ENCODE results near the gene P3H1. TPM values are rescaled to one million over a fixed set of nuclear protein-coding genes. Genes with fewer than 3 reads are reported as not detected.
"Not testable (repeated sequence)": the region's sequence is repeated elsewhere in the genome, so short reads cannot be mapped to it uniquely, and the experiment has no call there.

The P3H1 gene
- total RNA-seq, 2 experiments from 2014 or later: 39.7 to 41.5 TPM

DNA sequence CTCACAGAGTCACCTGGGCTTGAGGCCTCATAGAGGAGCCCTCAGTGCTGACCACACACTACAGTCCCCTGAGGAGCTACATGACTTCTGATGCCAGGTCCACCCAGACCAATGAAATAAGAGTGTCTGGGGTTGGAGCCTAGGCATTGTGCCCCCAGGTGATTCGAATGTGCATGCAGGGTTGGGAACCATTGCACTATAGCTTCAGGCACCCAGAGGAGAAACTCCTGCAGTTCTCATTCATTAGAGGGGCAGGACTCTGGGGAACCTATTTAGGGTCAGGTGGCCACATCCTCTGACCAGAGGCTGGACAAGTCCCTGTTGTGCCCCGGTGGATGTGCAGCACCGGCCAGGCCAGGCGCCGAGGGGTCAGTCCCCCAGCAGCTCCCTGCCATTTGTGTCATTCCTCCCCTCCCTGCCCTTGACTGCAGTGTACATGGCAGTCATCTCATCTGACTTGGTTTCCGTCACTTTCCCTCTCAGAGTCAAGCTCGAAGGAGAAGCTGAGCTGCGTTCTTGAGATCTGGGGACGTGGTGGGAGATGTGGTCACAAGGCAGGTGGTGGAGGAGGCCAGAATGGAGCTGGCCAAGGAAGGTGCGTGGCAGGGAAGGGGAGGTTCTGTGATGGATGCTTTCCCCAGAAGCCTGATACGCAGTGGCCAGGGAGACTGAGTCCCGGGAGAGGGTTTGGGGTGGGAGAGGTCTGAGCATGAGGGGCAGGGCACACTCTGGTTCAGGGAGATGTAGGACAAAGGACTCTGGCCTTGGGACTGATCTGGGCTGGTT lies 33.2 kb downstream of the P3H1 start:
- Mint-ChIP-seq H3K4me1 (peaks cover 13% of the 10 kb centered on the region), H3K9me3 (no peaks in the 10 kb centered on the region), H3K36me3 (ENCODE audit: low read depth) (no peaks in the 10 kb centered on the region), H3K4me3 (no peak overlapping the region), H3K27ac (no peak overlapping the region), H3K27me3 (no peaks in the 10 kb centered on the region)
- ChIA-PET CTCF (interaction anchor here (1.8 kb wide), 1 partner anchor 13 kb away, joined by 9 read pairs; no protein-coding TSS in a partner anchor), POLR2A (interaction anchor here (0.6 kb wide), 1 partner anchor 1958 kb away, joined by 3 read pairs; no protein-coding TSS in a partner anchor)
- no peak for DNase-seq

GRCh38 chr1:42732126-42732680 lies 34.6 kb downstream of the P3H1 start:
- Mint-ChIP-seq H3K4me3 (no peak overlapping the region), H3K27ac (no peak overlapping the region), H3K36me3 (ENCODE audit: low read depth) (no peaks in the 10 kb centered on the region), H3K27me3 (no peaks in the 10 kb centered on the region), H3K4me1 (peaks cover 10% of the 10 kb centered on the region), H3K9me3 (no peaks in the 10 kb centered on the region)
- POLR2A ChIA-PET: no interaction called here
- CTCF ChIA-PET: interaction anchor here (1.2 kb wide), 1 partner anchor 15 kb away, joined by 3 read pairs; no protein-coding TSS in a partner anchor
- no peak for DNase-seq

GRCh38 chr1:42731585-42731984 lies 35.2 kb downstream of the P3H1 start:
- H3K27ac Mint-ChIP-seq: no peak overlapping the region
- no peaks in the 10 kb centered on the region for H3K27me3 Mint-ChIP-seq
- H3K9me3 Mint-ChIP-seq: no peaks in the 10 kb centered on the region
- H3K4me1 Mint-ChIP-seq: peaks cover 4% of the 10 kb centered on the region
- no peak for DNase-seq
- ChIA-PET POLR2A (no interaction called here), CTCF (no interaction called here)
- H3K36me3 Mint-ChIP-seq (ENCODE audit: low read depth): no peaks in the 10 kb centered on the region
- H3K4me3 Mint-ChIP-seq: no peak overlapping the region

GRCh38 chr1:42730988-42731387 lies 35.8 kb downstream of the P3H1 start:
- Mint-ChIP-seq H3K27me3 (no peaks in the 10 kb centered on the region), H3K9me3 (no peaks in the 10 kb centered on the region), H3K4me1 (no peaks in the 10 kb centered on the region), H3K4me3 (no peak overlapping the region), H3K36me3 (ENCODE audit: low read depth) (no peaks in the 10 kb centered on the region), H3K27ac (no peak overlapping the region)
- CTCF ChIA-PET: no interaction called here
- DNase-seq: peak; percentile 22
- POLR2A ChIA-PET: no interaction called here

- Mint-ChIP-seq H3K36me3 (ENCODE audit: low read depth) (no peaks in the 10 kb centered on the region), H3K4me3 (no peak overlapping the region), H3K4me1 (no peaks in the 10 kb centered on the region), H3K27ac (no peak overlapping the region), H3K9me3 (no peaks in the 10 kb centered on the region), H3K27me3 (no peaks in the 10 kb centered on the region)
- ChIA-PET CTCF (no interaction called here), POLR2A (no interaction called here)
- DNase-seq: no peak
These were observed 36.8 kb downstream of the P3H1 start for GRCh38 chr1:42730002-42730401.

- POLR2A ChIA-PET: not testable (repeated sequence)
These were observed 41.0 kb downstream of the P3H1 start for GRCh38 chr1:42725820-42726219.

DNA sequence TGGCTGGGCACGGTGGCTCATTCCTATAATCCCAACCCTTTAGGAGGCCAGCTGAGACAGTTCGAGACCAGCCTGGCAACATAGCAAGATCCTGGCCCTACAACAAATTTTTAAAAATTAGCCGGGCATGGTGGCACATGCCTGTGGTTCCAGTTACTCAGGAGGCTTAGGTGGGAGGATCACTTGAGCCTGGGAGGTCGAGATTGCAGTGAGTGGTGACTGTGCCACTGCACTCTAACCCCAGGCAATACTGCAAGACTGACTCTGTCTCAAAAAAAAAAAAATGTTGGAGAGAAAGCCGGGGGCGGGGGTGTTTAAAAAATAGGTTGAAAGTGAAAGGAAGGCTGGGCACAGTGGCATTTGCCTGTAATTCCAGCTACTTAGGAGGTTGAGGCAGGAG lies 43.3 kb downstream of the P3H1 start:
- peak overlapping the region; percentile 34 for H3K27ac Mint-ChIP-seq
- no peaks in the 10 kb centered on the region for H3K27me3 Mint-ChIP-seq
- no peaks in the 10 kb centered on the region for H3K4me1 Mint-ChIP-seq
- H3K4me3 Mint-ChIP-seq: no peak overlapping the region
- no peak for DNase-seq
- CTCF ChIA-PET: interaction anchor here (0.6 to 0.7 kb wide), 2 partner anchors 72 to 352 kb away, joined by 3 to 4 read pairs; no protein-coding TSS in a partner anchor
- POLR2A ChIA-PET: no interaction called here
- no peaks in the 10 kb centered on the region for H3K9me3 Mint-ChIP-seq
- peaks cover 2% of the 10 kb centered on the region for H3K36me3 Mint-ChIP-seq (ENCODE audit: low read depth)

More at GRCh38 chr1:42725820-42726219, 41.0 kb downstream of the P3H1 start:
- not testable (repeated sequence) for H3K4me1 Mint-ChIP-seq; H3K4me3 Mint-ChIP-seq; DNase-seq; H3K27me3 Mint-ChIP-seq; H3K27ac Mint-ChIP-seq; H3K9me3 Mint-ChIP-seq; H3K36me3 Mint-ChIP-seq (ENCODE audit: low read depth)
- CTCF ChIA-PET: interaction anchor here (0.6 kb wide), 2 partner anchors 244 to 1317 kb away, joined by 3 to 4 read pairs; no protein-coding TSS in a partner anchor

GRCh38 chr1:42722403-42722802 lies 44.4 kb downstream of the P3H1 start:
- DNase-seq; H3K27ac Mint-ChIP-seq; POLR2A ChIA-PET; H3K36me3 Mint-ChIP-seq (ENCODE audit: low read depth); H3K9me3 Mint-ChIP-seq; H3K4me3 Mint-ChIP-seq; H3K4me1 Mint-ChIP-seq; H3K27me3 Mint-ChIP-seq: not testable (repeated sequence)
- CTCF ChIA-PET: interaction anchor here (0.6 kb wide), 1 partner anchor 361 kb away, joined by 3 read pairs; no protein-coding TSS in a partner anchor

- no peaks in the 10 kb centered on the region for H3K4me1 Mint-ChIP-seq
- H3K36me3 Mint-ChIP-seq (ENCODE audit: low read depth): peaks cover 13% of the 10 kb centered on the region
- POLR2A ChIA-PET: no interaction called here
- no peak overlapping the region for H3K27ac Mint-ChIP-seq
- DNase-seq: no peak
- no peak overlapping the region for H3K4me3 Mint-ChIP-seq
- no peaks in the 10 kb centered on the region for H3K9me3 Mint-ChIP-seq
- CTCF ChIA-PET: interaction anchor here (0.6 kb wide), 1 partner anchor 360 kb away, joined by 3 read pairs; no protein-coding TSS in a partner anchor
- no peaks in the 10 kb centered on the region for H3K27me3 Mint-ChIP-seq
These were observed 44.9 kb downstream of the P3H1 start for GRCh38 chr1:42721926-42722325.

DNA sequence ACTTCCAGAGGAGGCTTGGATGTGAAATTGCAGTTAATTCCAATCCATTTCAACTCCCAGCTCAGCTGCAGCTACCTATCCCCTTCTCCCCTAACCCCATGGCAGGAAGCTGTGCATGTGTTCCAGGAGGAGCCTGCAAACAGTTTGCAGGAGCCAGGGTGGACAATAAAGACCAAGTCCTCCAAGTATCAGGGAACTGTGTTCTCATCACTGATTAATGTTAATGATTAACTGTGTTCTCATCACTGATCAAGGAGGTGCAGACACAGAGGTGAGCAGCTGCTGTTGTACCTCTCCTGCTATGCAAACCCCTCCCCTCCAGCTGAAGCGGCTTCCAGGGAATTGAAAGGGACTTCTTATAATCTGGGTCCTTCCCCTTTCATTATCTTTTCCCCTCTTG lies 46.0 kb downstream of the P3H1 start:
- POLR2A ChIA-PET: no interaction called here
- CTCF ChIA-PET: no interaction called here
- Mint-ChIP-seq H3K9me3 (no peaks in the 10 kb centered on the region), H3K4me3 (no peak overlapping the region), H3K36me3 (ENCODE audit: low read depth) (peaks cover 19% of the 10 kb centered on the region), H3K4me1 (no peaks in the 10 kb centered on the region), H3K27ac (no peak overlapping the region), H3K27me3 (no peaks in the 10 kb centered on the region)
- DNase-seq: no peak

- H3K9me3 Mint-ChIP-seq: peaks cover 26% of the 10 kb centered on the region
- H3K4me1 Mint-ChIP-seq, POLR2A ChIA-PET, H3K27ac Mint-ChIP-seq, H3K4me3 Mint-ChIP-seq, H3K27me3 Mint-ChIP-seq, DNase-seq: not testable (repeated sequence)
- CTCF ChIA-PET: interaction anchor here (0.5 to 0.6 kb wide), 2 partner anchors 1290 to 1442 kb away, joined by 3 read pairs; no protein-coding TSS in a partner anchor
- peaks cover 75% of the 10 kb centered on the region for H3K36me3 Mint-ChIP-seq (ENCODE audit: low read depth)
These were observed 52.4 kb downstream of the P3H1 start for GRCh38 chr1:42714441-42714840.

- CTCF ChIA-PET: no interaction called here
- no peak for DNase-seq
- H3K4me3 Mint-ChIP-seq: no peak overlapping the region
- peak overlapping the region; percentile 42 for H3K27ac Mint-ChIP-seq
- H3K36me3 Mint-ChIP-seq (ENCODE audit: low read depth): peaks cover 74% of the 10 kb centered on the region
- H3K27me3 Mint-ChIP-seq: no peaks in the 10 kb centered on the region
- H3K9me3 Mint-ChIP-seq: peaks cover 26% of the 10 kb centered on the region
- H3K4me1 Mint-ChIP-seq: peaks cover 9% of the 10 kb centered on the region
- POLR2A ChIA-PET: no interaction called here
These were observed 53.5 kb downstream of the P3H1 start for GRCh38 chr1:42713293-42713692.

DNA sequence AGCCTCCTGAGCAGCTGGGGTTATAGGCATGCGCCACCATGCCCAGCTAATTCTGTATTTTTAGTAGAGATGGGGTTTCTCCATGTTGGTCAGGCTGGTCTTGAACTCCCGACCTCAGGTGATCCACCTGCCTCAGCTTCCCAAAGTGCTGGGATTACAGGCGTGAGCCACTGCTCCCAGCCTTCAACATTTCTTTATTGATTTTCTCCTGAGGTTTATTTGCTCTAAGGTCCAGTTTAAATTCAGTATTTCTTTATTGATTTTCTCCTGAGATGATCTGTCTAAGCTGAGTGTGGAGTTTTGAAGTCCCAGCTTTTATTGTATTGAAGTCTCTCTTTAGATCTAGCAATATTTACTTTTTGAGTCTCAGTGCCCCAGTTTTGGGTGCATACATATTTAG lies 54.0 kb downstream of the P3H1 start:
- H3K4me1 Mint-ChIP-seq, CTCF ChIA-PET, H3K27me3 Mint-ChIP-seq, POLR2A ChIA-PET, H3K27ac Mint-ChIP-seq, DNase-seq, H3K4me3 Mint-ChIP-seq: not testable (repeated sequence)
- Mint-ChIP-seq H3K36me3 (ENCODE audit: low read depth) (peaks cover 75% of the 10 kb centered on the region), H3K9me3 (peaks cover 26% of the 10 kb centered on the region)
